Ecto neural progenitor cell (in vitro differentiated cells): ENCODE results near the gene PYURF.

Source experiments
- DNase-seq: peaks from one replicate; pipeline ENCODE4 v3.0.0-alpha.2; 2018; ENCODE audit warnings: low spot score

Gene PYURF, protein sequence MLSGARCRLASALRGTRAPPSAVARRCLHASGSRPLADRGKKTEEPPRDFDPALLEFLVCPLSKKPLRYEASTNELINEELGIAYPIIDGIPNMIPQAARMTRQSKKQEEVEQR

DNA sequence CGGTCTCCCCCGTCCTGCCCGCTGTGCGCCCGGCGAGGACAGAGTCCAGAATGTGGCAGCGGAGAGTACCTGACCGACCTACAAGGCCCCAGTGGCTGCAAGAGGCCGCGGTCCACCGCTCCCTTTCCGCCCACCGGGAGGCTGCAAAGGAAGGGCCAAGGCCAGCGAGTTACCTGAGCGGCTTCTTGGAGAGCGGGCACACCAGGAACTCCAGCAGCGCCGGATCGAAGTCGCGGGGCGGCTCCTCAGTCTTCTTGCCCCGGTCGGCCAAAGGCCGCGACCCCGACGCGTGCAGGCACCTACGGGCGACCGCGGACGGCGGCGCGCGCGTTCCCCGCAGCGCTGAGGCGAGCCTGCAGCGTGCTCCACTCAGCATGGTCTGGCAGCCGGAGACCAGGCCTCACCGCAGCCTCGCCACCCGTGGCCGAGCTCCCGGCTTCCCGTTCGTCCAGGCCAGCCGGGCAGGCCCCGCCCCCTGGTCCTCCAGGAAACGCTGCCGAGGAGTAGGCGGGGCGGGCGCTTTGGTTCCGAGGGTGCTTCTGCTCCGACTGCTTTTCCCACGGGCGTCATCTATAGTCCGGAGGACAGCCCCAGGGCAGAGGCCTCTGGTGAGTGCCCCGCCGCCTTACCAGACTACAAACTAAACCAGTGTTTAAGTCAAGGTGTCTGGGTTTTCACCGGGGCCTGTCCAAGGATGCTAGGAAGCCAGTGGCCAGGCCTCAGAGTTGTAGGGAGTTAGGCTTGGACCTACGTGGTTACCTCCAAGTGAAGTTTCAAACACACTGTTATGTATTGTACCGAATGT lies at the start of gene PYURF:
PYURF (minus strand) TSS at position 452 of the 805 bp plus-strand sequence; CDS start at position 376, 76 bp downstream.
- peak; percentile 94 for DNase-seq

DNA sequence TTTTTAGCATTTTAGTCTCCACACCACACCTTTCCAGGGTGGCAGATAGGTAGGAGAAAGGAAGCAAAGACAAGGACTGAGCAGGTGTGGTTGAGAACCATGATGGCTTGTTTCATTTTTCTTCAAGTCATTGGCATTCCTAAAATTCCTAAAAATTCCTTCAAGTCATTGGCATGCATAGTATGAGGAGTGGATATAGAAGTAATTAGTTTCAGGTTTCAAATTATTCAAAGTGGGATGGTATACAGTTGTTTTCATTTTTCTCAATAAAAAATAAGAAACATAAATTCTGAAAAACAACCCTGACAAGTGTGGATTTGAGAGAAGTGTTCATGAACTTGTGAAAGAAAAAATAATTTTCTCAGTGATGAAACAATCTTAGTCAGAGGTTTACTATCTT lies 46.4 kb upstream of the PYURF start:
- no peak for DNase-seq

DNA sequence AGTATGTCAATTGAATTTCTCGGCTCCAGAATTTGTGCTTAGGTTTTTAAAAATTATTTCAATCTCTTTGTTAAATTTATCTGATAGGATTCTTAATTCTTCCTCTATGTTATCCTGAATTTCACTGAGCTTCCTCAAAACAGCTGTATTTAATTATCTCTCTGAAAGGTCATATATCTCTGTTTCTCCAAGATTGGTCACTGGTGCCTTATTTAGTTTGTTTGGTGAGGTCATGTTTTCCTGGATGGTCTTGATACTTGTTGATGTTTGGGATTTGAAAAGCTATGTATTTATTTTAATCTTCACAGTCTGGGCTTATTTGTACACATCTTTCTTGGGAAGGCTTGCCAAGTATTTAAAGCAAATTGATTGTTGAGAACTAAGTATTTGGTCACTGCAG lies 44.0 kb upstream of the PYURF start:
- no peak for DNase-seq

DNA sequence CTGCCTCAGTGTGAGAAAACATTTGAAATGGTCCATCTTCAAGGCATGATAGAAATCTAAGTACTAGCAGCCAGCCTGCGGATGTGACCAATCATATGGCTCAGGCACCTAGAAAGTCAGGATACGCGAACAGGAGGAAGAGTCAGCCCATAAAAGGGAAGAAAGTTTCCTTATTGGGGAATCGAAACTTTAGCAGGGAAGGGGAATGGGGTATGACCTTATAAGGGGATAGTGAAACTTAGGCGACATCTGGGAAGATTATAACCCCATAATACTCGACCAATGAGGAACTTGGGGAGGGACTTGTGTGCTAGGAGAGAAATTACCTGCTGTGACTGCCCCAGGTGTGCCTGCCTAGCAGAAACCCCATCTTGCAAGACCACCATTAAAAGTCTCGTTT lies 26.2 kb upstream of the PYURF start:
- DNase-seq, result no peak

DNA sequence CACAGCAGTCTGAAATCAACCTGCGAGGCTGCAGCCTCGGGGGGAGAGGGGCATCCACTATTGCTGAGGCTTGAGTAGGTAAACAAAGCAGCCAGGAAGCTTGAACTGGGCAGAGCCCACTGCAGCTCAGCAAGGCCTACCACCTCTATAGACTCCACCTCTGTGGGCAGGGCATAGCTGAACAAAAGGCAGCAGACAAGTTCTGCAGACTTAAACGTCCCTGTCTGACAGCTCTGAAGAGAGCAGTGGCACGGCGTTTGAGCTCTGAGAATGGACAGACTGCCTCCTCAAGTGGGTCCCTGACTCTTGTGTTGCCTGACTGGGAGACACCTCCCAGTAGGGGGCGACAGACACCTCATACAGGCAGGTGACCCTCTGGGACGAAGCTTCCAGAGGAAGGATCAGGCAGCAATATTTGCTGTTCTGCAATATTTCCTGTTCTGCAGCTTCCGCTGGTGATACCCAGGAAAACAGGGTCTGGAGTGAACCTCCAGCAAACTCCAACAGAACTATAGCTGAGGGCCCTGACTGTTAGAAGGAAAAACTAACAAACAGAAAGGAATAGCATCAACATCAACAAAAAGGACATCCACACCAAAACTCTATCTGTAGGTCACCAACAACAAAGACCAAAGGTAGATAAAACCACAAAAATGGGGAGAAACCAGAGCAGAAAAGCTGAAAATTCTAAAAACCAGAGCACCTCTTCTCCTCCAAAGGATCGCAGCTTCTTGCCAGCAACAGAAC lies 15.9 kb upstream of the PYURF start:
- peak; percentile 69 for DNase-seq

DNA sequence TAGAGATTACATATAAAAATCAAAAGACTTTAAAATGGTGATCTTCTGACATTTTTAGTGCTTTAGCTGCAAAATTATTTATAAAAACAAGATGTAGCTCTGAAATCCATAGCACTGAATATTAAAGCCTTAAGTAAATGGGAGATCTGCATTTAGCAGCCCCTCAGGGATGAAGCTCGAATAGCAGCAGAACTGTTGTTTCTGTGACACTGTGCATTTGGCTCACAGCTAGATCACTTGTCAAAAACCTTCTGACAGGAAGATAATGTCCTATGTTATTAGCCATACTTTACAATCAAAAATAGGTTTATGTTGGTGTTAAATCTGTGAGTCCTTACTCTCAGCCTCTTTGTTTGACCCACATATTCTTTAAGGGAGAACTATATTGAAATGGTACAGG lies 14.1 kb upstream of the PYURF start:
- no peak for DNase-seq

DNA sequence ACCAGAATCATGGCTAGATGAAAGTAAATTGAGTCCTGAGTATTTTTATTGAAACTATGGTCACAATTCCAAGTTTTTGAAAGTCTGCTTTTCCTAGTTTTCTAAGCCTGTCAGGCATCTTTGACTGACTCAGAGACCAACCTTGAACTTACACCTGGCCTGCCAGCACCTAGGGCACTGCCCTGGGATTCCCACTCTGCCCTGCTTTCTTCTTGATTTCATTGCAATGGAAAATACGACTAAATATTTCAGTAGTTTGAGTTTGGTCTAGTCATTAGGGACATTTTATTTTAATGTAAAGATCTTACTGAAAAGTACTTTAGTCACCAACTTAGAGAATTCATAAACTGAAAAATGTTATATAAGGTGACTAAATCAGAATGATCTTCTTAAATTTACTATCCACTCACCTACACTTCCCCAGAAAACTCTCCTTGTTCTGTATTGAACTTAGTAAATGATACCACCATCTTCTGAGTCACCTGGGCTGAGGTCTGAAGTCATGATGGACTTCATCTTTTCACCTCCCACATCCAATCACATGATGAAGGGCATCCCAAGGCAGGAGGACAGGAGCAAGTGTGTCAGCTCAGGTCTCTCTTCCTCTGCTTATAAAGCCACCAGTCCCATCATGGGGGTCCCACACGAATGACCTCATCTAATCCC lies 11.6 kb upstream of the PYURF start:
- DNase-seq, result no peak

DNA sequence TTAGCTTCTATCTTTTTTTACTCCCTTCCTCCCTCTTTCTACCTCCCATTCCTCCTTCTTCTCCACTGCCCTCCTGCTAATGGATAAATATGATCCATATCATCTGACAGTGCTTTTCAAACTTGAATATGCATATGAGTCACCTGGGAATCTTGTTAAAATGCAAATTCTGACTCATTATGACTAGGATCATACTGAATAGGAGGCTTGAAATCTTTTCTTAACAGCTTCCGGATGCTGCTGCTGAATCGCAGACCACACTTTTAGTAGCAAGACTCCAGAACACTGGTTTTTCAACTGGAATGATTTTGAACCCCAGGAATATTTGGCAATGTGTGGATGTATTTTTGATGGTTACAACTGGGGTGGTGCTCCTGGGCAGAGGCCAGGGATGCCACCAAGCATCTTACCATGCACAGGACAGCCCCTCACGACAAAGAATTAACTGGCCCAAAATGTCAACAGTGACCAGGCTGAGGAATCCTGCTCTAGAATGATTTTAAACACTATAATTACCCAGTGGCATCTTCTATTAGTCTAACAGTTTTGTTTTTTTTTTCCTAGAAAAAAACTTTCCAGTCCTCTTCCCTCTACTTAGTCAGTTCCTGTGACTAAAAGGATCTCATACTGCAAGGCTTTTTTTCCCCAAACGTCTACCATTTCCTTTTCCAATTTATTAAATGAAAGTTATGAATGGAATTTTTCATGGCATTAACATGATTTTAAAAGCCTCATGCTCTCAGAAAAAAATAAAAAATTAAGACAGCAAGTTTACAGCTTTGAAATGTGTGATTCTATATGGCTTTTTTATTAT lies 10.6 kb upstream of the PYURF start:
- no peak for DNase-seq

DNA sequence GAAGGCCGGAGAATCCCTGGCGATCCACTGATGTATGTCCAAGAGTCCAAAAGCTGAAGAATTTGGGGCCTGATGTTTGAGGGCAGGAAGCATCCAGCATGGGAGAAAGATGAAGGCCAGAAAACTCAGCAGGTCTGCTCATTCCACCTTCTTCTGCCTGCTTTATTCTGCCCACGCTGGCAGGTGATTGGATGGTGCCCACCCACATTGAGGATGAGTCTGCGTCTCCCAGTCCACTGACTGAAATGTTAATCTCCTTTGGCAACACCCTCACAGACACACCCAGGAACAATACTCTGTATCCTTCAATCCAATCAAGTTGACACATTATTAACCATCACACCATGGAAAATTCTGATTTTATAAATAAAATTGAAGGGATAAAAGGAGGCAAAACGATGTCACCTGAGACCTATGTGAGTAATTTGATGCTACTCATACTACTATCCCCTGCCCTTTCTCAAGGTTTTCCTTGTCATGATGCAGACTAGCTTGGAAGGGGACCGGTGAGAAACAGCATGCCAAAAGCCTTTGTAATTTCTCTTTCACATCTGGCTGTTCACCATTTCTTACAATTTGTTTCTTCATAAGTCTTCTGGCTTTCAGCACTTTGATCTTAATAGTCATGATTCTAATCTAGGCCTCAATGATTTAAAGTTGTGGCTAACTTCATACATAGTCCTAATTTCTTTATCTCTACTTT lies 9.7 kb upstream of the PYURF start:
- no peak for DNase-seq

DNA sequence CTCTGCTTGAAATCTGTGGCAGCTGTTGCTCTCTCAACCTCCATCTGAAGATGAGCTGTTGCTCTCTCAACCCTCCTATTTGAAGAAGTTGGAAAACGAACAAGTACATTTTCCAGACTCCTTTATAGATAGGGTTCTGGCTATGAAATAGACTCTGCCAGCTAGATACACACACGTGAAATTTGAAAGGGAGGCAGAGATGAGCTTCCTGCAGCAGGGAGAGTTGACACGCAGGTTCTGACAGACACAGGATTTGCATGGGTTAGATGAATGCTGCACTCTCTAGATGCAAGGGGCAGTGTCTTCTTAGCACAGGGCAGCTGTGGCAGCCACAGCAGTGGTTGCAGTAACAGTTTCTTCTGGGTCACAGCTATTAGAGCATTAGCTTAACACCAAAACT lies 8.0 kb upstream of the PYURF start:
- no peak for DNase-seq

DNA sequence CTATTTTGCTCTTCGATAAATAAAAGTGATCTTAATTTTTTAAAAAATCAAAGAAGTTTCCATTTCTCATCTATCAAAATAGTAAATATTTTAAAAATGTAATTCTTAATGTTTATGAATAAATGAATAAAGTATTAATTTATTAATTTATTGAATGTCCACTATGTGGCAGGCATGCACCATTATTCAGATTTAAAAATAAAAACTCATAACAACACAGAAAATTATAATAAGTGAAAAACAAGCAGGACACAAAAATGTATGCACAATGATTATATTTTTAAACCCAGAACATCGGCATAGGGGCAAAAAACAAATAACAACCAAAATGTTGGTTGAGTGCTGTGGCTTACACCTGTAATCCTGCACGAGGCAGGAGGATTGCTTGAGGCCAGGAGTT lies 5.3 kb upstream of the PYURF start:
- DNase-seq, result no peak

DNA sequence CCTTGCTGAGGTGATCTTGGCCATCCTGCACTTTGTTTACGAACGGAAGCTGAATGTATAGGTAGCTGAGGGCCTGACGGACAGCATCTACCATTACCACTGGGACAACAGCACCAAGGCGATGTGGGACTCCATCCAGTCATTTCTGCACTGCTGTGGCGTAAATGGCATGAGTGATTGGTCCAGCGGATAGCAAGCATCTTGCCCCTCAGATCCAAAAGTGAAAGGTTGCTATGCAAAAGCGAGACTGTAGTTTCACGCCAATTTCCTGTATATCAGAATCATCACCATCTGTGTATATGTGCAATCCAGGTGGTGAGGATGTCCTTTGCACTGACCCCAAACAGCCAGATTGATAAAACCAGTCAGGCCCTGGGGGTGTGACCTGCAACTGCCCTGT lies 4.2 kb upstream of the PYURF start:
- DNase-seq, result no peak

DNA sequence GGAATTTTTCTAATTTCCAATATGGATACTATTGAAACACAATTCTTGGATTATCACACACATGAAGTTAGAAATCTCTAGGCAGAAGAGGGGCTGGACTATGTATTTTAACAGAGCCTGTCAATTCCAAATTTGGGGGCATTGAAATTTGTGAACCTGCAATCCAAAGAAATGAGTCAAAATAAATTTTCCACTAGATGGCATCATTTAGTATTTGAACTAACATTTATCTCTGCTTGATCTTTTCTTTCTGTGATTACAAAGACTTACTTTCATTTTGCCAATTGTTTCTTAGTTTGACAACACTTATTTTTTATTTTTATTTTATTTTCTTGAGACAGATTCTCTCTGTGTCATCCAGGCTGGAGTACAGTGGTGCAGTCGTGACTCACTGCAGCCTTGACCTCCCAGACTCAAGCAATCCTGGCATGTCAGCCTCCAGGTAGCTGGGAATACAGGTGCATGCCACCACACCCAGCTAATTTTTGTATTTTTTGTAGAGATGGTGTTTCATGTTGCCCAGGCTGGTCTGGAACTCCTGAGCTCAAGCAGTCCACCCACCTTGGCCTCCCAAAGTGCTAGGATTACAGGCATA lies 2.7 kb upstream of the PYURF start:
- DNase-seq, result no peak

DNA sequence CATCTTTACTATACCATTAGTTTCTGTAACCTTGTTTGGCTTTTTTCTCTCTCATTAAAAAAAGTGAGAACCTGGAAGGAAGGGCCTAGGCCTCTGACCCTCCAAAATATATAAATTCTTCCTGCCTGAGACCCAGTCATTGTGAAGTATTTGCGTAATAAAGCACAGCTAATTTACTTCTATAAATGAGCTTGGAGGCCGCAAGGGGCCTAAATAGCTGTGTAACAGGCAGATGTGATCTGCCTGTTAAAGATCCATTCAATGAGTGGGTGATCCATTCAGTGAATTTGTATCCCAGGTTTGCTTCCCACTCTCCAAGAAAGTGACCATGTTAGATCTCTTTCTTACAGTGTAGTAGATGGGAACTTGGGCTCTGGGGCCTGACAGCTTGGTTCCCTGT lies 595 bp upstream of the PYURF start:
- no peak for DNase-seq

DNA sequence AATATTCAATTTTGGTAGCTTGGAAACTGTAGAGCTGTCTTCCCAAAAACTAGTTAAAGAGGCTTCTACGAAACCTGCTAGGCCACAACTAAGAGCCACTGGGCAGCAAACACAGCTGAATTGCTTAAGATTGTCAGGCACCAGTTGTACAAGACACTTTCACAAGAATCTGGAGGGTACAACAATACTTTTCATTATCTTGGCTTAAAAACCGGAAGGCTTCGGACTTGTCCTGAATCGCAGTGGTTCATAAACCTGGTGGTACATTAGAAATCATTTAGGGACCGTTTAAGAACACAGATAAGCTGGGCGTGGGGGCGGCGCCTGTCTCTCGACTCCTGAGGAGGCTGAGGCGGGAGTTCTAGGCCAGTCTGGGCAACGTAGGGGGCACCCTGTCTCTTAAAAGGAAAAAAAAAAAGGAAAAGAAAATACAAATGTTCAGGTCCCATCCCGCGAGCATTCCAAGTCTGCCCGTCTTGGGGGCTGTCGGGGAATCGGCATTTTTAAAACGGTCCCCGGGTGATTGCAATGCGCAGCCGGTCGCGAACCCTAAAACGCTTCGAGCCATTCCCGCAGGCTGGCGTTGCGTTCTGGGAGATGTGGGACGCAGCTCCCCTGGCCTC lies 763 bp downstream of the PYURF start:
- DNase-seq, result peak; percentile 50

DNA sequence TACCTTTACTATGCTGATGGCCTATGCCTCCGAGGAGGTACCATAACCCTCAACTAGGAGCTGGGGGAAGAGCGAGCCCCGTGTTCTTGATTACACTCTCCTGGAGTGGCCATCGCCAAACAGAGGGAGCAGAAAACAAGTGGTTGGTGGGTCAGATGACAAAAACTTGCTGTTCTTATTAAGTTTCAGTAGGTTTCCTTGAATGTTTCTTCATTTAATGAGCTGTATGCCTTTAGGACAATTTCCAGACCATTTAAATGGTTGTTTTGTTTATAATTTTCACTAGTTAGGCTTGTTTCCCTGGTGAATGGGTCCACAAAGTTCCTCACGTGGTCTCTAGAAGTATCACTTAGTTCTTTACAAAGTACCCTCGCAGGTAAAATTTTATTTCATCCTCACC lies 4.7 kb downstream of the PYURF start:
- no peak for DNase-seq

DNA sequence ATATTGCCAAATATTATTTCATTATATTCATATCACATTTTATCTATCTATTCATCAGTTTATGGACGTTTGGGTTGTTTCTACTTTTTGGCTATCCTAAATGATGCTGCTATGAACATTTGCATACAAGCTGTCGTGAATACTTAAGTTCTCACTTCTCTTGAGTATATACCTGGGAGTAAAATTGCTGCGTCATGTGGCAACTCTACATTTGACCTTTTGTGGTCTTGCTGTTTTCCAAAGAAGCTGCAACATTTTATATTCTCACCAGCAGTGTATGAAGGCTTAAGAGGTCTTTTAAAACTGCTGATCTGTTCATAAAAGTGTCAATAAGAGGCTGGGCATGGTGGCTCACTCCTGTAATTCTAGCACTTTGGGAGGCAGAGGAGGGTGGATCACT lies 5.8 kb downstream of the PYURF start:
- no peak for DNase-seq

DNA sequence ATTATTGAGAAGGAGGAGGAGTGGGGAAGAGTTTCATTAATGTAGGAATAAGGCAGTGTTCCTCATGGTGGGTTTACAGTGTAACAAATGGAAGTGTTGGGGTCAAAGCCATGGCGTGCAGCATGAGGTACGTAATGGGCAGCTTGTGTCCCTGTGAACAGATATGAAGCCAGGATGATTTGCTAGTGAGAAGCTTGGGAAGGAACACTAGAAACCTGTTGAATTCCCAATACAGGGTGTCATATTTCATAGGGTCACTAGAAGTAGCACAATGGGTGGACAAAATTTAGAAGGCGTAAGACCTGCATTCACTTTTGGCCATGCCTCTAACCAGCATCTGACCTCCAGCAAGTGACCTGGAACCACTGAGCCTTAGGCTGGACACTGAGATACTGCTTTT lies 6.8 kb downstream of the PYURF start:
- DNase-seq, result no peak

DNA sequence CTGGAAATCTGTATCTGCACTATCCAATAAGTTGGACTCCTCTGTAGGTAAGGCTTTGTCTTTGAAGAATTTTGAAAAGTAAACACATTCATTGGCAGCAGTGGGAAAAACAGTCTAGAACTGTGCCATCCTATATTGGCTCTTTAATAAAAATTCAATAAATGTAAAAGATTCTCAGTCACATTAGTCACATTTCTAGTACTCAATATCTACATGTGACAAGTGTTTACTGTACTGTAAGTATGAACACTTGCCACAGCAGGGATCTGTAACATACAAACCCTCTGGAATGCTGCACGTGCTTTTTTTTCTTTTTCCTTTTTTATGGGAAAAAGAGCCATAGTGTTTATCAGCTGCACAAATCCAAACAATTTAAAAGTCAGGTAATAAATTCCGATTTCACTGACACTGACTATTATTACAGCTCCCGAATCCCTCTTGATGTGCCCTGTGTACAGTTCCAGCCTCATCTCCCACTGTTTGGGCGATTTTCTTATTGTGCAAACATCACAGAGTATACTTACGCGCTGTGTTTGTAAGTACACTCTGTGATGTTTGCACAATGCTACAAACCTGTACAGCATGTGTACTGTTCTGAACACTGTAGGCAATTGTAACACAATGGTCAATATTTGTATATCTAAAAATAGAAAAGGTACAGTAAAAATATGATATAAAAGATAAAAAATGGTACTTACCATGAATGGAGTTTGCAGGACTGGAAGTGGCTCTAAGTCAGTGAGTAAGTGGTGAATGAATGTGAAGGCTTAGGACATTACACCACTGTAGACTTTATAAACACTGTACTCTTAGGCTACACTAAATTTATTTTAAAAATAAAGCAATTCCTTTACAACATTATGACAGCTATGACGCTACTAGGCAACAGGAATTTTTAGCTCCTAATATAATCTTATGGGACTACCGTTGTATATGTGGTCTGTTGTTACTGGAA lies 8.7 kb downstream of the PYURF start:
- DNase-seq, result no peak
